ENCODE data around the gene ZBTB2.

DNA sequence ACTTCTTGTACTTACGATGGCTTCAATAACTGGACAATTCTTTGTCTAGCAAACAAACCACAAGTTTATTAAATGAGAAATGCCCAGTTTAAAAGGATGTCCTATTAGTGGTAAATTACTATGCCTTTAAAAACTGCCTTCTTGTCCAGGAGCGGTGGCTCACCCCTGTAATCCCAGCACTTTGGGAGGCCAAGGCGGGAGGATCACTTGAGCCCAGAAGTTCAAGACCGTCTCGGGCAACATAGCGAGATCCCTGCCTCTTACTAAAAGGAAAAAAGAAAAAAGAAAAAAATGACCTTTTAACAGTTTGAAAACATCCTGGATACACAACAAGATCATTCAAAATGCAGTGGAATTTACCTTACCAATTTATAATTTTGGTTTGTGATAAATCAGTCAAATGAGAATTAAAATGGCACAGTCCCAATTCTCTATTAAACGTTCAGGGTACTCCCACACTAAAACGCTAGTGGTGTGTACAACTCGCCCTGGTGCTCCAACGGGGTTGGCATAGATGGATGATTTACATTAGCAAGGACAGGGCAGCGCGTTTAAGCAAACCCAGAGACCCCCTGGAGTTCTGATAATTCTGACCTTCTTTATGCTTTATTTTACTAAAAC is 2.3 kb downstream of the ZBTB2 start:
- TF ChIP-seq ZNF274 (IDR thresholded peaks at IDR 0.05; ENCODE audit: low read depth, low read length): no peak
- TF ChIP-seq YY1 (IDR thresholded peaks at IDR 0.05; ENCODE audit: insufficient read depth, insufficient read length): no peak
- no peak for TF ChIP-seq SUZ12 (IDR thresholded peaks at IDR 0.05; ENCODE audit: extremely low read depth, insufficient read depth, insufficient read length)
